ENCODE results near the gene CTH.
"Not testable (repeated sequence)": the region's sequence is repeated elsewhere in the genome, so short reads cannot be mapped to it uniquely, and the experiment has no call there.

CTH gene

GRCh38 chr1:70458131-70458530 is 47.1 kb downstream of the CTH start:
- H3K4me3 ChIP-seq (ENCODE audit: low read depth, low read length), result no peak overlapping the region
- no peak for TF ChIP-seq CTCF (IDR thresholded peaks at IDR 0.05; ENCODE audit: borderline replicate concordance, insufficient read depth, low read depth, low read length)

- no peak for TF ChIP-seq CTCF (IDR thresholded peaks at IDR 0.05; ENCODE audit: borderline replicate concordance, insufficient read depth, low read depth, low read length)
Observed at GRCh38 chr1:70459496-70460225, 48.6 kb downstream of the CTH start.

GRCh38 chr1:70460740-70461713 is 50.0 kb downstream of the CTH start:
- not testable (repeated sequence) for H3K4me3 ChIP-seq (ENCODE audit: low read depth, low read length)

More at GRCh38 chr1:70459496-70460225, 48.6 kb downstream of the CTH start:
- H3K4me3 ChIP-seq (ENCODE audit: low read depth, low read length), result no peak overlapping the region

- TF ChIP-seq CTCF (IDR thresholded peaks at IDR 0.05; ENCODE audit: borderline replicate concordance, insufficient read depth, low read depth, low read length), result no peak
- H3K4me3 ChIP-seq (ENCODE audit: low read depth, low read length), result no peak overlapping the region
Observed at GRCh38 chr1:70462611-70463010, 51.5 kb downstream of the CTH start.

- H3K4me3 ChIP-seq (ENCODE audit: low read depth, low read length), result no peak overlapping the region
- TF ChIP-seq CTCF (IDR thresholded peaks at IDR 0.05; ENCODE audit: borderline replicate concordance, insufficient read depth, low read depth, low read length), result no peak
Observed at GRCh38 chr1:70465911-70466310, 54.8 kb downstream of the CTH start.

GRCh38 chr1:70467531-70467930 is 56.5 kb downstream of the CTH start:
- H3K4me3 ChIP-seq (ENCODE audit: low read depth, low read length), result no peak overlapping the region
- no peak for TF ChIP-seq CTCF (IDR thresholded peaks at IDR 0.05; ENCODE audit: borderline replicate concordance, insufficient read depth, low read depth, low read length)

- H3K4me3 ChIP-seq (ENCODE audit: low read depth, low read length), result no peak overlapping the region
- TF ChIP-seq CTCF (IDR thresholded peaks at IDR 0.05; ENCODE audit: borderline replicate concordance, insufficient read depth, low read depth, low read length), result no peak
Observed at GRCh38 chr1:70468180-70468579, 57.1 kb downstream of the CTH start.

GRCh38 chr1:70469184-70469583 is 58.1 kb downstream of the CTH start:
- H3K4me3 ChIP-seq (ENCODE audit: low read depth, low read length), result not testable (repeated sequence)

All from GM12875 (cell line).